Activated CD4-positive, alpha-beta T cell treated with anti-CD3 and anti-CD28 coated beads for 4 hours (primary cell): ENCODE data around the gene RAB7A.
"Not testable (repeated sequence)": the region's sequence is repeated elsewhere in the genome, so short reads cannot be mapped to it uniquely, and the experiment has no call there.

Experiments
- DNase-seq, 2 donors: peaks; one replicate each; pipeline ENCODE4 v3.0.0-alpha.2; 2020

The RAB7A gene

DNA sequence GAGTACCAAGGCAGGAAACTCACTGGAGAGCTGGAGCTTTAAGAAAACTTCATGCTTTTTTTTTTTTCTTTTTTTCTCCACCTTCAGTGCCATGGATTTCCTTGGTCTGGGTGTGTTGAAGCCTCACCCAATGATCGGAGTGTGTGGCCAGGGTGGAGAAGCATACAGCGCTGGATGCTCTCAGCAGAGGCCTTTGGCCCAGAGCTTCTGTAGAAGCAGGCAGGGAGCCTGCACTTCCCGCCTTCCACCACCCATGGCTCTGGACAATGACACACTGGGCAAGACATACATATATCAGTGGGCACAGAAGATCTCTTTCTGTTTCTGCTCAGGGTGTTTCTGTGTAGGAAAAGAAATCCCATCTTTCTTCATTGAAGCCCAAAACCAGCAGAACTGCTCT is 97.6 kb downstream of the RAB7A start:
- DNase-seq, result no peak

DNA sequence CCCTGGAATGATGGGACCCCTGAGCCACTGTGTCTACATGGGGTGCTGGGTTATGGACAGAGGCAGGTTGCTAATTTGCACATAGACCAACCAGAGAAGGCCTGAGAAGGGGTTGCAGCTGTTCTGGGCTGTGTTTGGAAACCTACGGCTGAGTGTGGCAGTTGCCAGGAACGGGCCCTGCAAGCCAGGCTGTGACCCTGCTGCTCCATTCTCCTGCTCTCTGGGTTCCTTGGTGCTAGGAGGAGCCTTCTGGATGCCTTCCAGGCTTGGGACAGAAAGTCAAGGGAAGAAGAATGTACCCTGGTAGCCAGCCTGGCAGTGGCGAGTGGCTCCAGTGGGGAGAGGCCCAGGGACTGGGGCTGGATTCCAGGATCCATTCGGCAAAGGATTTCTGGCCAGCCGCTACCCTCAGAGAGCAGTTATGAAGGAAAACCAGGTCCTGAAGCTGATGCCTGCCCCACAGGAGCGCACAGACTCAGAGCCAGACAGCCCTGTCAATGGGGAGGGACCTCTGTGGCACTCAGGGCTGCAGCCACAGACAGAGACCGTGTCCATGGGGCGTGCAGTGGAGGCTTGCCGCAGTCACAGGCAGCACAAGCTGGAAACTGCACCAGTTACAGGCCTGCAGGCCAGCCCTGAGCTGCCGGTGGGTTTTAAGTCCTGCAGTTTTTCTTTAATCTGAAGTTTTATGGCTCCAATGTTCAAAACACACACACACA is 98.3 kb downstream of the RAB7A start:
- no peak for DNase-seq

DNA sequence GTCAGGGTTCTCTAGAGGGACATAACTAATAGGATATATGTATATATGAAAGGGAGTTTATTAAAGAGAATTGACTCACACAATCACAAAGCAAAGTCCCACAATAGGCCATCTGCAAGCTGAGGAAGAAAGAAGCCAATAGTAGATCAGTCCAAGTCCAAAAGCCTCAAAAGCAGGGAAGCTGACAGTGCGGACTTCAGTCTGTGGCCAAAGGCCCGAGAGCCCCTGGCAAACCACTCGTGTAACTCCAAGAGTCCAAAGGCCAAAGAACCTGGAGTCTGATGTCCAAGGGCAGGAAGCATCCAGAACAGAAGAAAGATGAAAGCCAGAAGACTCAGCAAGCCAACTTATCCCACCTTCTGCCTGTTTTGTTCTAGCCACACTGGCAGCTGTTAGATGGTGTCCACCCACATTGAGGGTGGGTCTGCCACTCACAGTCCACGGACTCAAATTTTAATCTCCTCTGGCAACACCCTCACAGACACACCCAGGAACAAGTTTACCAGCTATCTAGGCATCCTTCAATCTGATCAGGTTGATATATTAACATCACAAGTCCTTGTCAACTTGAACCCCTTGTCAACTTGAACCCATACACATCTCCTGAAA is 99.2 kb downstream of the RAB7A start:
- no peak for DNase-seq

DNA sequence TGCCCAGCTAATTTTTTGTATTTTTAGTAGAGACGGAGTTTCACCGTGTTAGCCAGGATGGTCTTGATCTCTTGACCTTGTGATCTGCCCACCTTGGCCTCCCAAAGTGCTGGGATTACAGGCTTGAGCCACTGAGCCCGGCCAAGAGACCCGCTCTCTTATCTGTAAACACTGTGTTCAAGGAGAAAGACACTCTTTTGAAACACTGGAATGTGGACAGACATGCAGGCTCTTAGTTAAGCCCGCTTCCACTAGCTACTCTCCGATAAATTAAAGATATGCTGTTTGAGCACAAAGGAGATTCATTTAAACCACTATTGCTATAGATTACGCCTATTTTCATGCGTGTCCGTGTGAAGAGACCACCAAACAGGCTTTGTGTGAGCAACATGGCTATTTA is 103.1 kb downstream of the RAB7A start:
- DNase-seq, result not testable (repeated sequence)

DNA sequence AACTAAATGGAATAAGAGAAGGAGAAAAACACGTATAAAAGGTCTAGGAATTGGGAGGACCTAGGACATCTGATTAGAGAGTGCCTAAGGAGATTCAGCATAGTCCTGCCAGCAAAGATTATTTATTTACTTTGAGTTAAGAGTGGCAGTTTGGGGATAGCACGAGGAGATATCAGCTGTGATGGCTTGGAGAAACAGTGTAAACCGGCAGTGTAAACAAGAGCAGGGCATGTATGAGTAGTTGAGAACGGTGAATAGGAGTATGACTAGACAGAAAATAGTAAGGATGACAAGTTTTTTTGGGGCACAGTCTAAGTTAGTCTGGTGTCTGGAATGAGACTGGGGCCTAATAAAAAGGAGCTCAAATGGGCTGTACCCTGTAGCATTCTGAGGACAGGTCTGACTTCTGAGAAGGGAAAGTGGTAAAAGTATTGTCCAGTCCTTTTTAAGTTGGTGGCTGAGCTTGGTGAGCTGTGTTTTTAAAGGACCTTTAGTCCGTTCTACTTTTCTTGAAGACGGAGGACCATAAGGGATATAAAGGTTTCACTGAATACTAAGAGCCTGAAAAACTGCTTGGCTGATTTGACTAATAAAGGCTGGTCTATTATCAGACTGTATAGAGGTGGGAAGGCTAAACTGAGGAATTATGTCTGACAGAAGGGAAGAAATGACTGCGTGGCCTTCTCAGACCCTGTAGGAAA is 104.1 kb downstream of the RAB7A start:
- DNase-seq, result not testable (repeated sequence)

DNA sequence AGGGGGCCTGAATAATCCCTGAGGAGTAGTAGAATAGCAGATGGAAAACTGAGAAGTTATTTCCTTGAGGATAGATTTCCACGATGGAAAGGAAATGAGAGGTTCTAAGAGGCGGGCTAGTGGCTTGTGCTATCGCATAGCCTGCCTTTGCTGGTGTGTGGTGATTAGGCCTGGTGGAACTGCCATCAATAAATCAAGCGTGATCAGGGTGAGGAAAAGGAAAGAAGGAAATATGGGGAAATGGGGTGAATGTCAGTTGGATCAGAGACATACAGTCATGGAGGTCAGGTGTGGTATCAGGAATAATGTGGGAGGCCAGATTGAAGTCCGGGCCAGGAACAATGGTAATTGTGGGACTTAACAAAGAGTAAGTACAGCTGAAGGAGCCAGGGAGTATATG is 104.8 kb downstream of the RAB7A start:
- DNase-seq, result not testable (repeated sequence)

DNA sequence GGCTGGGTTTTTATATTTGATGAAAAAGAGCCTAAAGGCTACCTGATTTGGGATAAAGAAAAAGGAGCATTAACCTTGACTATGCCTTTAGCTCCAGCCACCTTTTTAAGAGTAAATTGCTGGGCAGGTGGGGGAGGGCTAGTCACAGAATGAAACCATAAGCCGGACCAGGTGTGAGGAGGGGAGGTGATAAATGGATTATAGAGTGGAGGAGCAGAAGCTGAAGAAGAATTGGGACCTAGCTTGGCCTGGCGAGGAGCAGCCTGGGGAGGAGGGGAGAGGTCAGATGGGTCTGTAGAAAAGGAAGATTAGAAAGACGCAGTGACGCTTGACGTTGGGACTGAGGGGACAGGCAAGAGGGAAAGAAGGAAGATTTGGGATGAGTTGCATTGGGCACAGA is 107.0 kb downstream of the RAB7A start:
- not testable (repeated sequence) for DNase-seq

DNA sequence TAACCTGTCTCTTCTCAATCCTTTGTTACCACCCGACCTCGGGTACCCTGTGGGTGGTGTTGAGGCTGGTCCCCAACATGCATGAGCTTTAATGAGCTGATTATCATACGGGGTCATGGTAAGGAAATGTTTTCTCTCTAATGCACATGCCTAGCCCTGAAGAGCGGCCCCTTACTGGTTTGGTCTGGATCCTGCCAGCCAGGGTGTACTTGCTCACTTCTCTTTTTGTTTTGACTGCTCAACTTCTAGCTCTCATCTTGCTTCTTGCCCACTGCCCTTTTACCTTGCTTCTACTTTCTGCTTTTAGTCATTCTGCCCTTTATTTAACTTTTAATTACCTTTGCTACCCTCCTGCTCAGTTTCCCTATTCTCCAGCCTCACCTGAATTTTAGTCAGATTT is 109.1 kb downstream of the RAB7A start:
- DNase-seq, result no peak

DNA sequence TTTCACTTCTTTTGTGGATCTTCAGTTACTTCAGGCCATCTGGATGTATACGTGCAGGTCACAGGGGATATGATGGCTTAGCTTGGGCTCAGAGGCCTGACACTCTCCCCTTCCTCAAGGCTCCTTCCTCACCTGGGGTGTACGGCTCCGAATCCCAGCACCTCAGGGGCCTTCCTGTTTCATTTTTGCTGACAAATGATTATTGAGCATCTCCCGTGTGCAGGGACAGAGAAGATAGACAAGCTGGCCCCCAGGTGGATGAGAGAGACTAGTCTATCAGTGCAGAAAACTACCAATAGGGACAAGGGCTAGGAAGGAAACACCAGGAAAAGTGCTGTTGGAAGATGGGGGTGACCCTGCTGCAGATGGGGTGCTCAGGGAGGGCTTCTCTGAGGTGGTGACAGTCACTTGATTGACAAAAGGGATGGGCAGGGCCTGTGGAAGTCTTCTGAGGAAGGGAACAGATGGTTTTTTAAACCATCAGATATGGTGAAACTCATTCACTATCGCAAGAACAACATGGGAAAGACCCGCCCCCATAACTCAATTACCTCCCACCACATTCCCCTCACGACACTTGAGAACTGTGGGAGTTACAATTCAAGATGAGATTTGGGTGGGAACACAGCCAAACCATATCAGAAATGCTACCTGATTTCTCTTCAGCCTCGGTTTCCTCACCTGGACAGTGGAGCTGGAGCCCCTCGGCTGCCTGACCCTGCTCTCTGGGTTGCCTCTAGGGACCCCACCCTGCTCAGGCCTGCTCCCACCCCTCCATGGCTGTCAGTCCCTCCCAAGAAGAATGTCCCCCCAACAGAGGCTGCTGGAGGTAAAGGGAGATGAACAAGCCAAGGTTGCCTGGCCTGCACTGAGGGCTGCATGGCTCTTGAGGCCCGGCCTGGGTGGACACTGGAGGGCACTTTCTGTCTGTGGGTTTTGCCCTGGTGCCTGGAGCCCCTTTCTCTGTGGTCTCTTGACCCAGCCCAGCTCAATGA is 116.2 kb downstream of the RAB7A start:
- no peak for DNase-seq

DNA sequence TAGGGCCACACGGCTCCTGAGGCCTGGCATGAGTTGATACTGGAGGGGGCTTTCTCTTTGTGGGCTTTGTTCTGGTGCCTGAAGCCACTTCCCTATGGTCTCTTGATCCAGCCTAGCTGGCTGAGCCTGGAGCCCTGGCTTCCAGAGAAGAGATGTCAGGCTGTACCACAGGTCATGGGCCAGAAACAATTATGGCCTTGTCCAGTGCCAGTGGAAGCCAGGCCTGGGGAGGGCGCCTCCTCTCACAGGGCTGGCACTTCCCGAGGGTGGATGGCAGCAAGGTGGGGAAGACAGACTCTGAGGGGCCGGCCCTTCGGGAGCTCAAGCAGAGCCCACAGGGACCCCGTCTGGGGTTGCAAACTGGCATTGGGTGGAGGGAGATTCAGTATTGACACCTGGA is 118.5 kb downstream of the RAB7A start:
- no peak for DNase-seq

DNA sequence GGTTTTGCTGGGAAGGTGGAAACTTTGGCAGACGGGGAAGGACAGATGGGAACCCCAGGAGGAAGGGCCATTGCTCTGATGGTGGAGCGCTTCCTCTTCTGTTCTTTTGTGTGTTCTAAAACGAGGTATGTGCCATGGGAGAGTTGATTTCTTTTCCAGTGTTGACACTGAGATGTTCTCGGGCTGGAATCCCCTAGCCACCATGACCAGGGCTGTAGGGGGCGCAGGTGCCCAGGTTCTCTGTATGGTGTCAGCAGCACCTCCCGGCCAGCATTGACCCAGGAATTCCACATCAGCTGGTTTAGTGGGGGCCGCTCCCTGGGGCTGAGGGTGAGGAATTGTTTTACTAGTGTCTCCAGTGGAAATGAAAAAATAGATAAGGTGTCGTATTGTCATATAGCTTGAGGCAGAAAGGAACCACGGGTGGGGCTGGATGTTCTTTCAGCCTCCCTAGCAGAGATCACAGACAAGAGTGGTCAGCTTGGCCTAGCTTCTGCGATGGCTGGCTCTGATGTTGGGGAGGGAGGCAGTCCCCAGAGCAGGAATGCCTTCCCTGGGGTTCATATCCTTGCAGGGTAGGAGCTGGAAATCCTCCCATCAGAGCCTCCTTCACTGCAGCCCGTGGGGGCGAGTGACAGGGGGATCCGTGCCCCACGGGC is 119.3 kb downstream of the RAB7A start:
- no peak for DNase-seq

DNA sequence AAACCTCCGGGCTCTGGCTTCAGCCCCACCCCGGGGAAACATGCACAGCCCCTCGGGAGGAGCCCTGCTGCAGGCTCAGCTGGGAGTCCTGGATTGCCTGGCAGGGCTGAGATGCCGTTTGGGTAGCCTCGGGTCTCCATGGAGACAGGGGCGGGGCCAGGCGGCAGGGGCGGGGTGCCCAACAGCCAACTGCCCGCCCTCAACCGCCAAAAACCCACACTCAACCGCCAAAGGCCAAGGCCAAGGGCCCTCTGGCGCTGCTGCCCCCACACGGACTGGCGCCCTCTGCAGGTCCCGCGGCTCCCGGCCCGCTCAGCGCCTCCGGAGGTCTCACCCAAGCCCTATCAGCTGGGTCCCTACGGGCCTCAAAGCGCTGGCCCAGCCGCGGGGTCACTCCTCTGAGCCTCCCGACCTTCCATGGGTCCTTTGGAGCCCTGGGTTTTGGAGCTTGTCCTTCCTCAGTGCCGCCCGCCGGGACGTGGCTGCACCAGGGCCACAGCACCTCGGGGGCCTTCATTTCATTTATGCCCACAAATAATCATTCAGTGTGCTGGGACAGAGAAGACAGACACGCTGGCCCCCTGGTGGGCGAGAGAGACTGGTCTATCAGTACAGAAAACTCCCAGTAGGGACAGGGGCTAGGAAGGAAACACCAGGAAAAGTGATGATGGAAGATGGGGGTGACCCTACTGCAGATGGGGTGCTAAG is 119.9 kb downstream of the RAB7A start:
- DNase-seq, result peak; percentile 75 to 79

DNA sequence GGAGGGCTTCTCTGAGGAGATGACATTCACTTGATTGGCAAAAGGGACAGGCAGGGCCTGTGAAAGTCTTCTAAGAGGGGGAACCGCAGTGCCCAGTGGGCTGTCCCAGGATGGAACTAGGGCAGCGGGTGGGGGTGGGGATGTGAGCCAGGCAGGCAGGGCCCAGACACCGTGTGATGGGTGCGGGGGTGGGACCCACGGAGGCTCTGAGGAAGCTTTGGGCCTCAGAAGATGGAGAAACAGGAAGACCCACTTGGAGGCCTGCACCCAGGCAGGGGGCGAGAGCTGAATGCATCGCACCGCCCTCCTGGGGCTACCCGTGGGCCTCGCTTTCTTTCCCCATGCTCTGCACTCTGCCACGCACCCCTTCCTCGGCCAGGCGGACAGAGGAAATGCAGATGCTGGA is 120.5 kb downstream of the RAB7A start:
- peak in 1 of 2 donors; percentile 15 for DNase-seq

DNA sequence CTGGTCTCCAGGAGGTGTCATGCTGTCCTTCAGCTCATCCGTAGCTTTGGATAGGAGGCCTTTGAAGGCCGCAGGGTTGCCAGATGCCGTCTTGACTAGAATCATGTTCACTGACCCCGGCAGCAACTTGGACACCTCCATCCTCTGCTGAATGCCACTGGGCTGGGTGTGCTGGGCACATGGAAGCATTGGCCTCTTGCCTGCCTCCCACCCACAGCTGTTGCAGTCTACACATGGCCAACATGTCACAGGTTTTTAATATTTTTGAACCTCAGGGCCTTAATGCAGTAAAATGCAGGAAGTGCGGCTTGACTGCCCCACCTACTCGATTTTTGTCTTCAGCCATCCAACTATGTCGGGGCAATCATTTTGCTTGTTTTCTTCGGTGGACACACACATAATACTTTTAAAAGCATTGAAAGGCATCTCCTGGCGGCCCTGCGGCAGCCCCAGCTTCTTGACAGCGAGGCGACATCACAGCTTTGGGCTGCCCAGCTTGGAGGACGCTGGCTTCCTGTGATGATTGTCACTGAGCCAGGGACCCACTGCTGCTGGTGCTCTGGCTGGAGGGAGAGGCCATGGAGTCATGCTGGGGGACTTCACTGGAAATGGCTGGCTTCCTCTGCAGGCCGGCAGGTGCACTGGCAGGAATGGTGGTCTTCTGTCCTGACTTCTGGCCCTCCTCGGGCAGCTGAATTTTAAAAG is 121.8 kb downstream of the RAB7A start:
- DNase-seq, result no peak

DNA sequence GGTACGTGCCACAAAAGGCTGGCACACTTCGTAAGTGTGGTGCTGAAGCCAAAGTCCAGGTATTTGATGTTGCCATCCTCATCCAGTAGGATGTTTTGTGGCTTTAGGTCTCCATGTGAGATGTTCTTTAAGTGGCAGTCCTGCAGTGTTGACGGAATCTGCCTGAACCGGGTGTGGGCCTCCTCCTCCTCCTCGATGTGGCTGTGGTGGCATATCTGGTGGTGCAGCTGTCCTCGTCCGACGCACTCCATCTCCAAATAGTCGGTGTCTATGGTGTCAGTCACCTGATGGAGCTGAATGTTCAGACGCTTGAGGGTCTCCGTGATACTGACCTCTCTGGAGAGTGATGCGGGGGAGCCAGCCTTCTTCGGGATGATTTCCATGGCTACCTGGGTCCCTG is 123.0 kb downstream of the RAB7A start:
- DNase-seq, result no peak

DNA sequence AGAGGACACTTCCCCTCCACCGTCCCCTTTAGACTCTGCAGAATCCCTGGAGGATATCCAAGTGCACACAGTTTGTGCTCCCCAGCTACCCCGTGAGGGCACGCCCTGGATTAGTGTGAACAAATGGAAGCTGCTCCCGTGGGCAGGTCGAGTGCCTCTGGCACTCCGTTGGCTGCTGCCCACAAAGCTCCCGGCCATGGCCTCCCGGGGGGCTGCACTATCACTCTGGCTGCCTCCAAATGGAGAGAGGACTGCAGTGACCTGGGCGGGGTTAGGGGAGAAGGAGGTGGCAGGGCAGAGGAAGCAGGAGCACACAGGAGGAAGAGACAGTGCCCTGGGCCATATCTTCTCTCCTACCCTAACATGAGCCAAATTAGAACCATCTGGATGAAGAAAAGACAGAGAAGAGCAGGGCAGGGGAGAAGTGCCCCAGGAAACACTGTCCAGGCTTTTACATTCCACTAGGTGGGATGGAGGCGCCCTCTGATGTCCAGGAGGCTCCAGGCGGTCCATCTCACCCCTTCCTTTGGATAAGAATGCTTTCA is 124.0 kb downstream of the RAB7A start:
- DNase-seq, result no peak

DNA sequence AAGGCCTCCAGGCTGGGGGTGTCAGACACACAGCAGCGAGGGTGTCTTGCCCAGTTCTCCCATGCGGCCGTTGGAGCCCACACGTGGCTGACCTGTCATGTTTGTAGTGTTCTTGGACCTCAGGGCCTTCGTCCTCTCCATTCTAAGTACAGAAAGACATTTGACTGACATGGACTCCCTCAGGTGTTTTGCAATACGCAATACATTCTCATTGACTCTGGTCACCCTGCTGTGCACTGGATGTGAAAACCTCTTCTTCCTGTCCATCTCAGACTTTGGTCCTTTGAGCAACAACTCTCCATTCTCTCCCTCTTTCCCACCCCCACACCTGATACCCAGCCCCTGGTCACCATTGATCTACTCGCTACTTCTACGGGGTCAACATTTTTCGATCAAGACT is 124.6 kb downstream of the RAB7A start:
- no peak for DNase-seq

DNA sequence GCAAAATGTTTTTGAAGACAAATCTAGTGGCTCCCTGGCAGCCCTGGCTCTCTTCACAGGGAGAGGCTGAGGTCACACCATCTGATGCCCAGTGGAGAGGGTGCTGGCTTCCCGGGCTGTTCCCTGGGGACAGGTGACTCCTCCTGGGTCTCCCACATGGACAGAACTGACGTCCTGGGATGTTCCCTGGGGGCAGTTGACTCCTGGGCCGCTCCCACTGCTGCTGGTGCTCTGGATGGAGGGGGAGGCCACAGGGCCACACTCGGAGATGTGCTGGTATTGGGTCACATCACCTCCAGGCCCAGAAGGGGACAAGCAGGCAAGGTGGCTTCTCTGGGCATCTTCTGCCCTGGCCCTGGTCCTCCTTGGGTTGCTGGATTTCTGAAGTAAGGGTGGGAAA is 125.6 kb downstream of the RAB7A start:
- DNase-seq, result no peak

DNA sequence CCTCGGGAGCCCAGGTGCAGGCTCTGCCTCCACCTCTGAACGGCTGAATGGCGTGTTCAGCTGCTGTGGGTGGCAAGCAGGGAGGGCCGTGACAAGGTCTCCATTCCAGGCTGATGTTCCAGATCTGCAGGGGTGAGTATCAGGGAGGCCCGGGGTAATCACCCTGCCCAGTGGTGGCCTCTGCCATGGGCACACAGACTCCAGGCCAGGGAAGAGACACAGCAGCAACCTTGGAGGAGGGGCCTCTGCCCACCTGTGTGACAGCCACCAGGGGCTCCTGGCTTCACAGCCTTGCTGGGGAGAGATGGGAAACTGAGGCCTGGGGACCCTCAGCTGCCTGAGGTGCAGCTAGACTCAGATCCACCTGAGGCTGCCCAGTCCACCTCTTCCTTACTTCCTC is 127.8 kb downstream of the RAB7A start:
- no peak for DNase-seq

DNA sequence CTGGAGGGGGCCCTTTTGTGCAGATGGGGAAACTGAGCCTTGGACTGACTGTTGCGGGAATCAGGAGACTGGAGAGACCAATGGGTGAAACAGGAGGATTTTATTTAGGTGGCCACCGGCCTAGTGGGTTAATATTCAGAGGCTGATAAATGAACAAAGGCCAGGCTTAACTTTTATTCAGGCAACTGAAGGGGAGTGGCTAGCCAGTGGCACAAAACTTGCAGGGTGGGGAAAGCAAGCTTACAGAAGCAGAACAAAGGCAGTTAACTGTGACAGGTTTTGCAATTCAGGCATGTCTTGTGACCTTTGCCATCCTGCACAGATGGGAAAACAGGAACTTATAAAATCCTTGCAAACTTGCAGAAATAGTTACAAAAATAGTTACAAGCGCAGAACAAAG is 128.5 kb downstream of the RAB7A start:
- no peak for DNase-seq

DNA sequence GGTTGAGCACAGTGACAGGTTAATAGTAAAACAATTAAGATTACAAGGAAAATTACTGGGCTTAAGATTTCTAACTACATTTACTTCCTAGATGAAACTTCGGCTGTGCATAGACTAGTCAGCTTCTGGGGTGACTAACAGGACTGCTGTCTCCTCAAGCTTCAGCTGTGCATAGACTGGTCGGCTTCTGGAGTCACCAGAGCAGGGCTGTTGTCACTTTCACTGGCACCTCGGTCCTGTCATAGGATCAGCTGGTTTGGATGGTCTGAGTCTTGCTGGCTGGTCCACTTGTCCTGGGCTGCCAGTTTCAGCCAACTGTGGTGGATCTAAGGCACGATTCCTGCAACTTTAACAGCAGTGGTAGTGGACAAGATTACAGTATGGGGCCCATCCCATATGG is 129.6 kb downstream of the RAB7A start:
- no peak for DNase-seq
